Mesenteric fat pad (tissue), 1 donor: Measurements from ENCODE around the gene JMJD7. TPM values are rescaled to one million over a fixed set of nuclear protein-coding genes. Genes with fewer than 3 reads are reported as not detected.

Source experiments
- DNase-seq: peaks from one replicate; pipeline ENCODE4 v3.0.0-alpha.2; 2020; ENCODE audit warnings: low spot score
- microRNA-seq: library from miRNA; unstranded; fragments of <30 nt; microRNA quantifications from one replicate; pipeline ENCODE4 v1.2.0, GENCODE V29; 2020; ENCODE audit warnings: borderline number of aligned reads
- total RNA-seq: library from RNA; stranded (reverse); fragmentation: NEBNext Ultra II Directional; extraction: Animal tissue kit (Norgen Biotek cat#: 25700); gene quantifications from one replicate; pipeline ENCODE4 v1.2.1, GENCODE V29; 2021
- donor health status: DM: yes; HTN: yes; CAD: no.

The JMJD7 gene
- total RNA-seq, 1 donor from 2014 or later, result 7.7 TPM

DNA sequence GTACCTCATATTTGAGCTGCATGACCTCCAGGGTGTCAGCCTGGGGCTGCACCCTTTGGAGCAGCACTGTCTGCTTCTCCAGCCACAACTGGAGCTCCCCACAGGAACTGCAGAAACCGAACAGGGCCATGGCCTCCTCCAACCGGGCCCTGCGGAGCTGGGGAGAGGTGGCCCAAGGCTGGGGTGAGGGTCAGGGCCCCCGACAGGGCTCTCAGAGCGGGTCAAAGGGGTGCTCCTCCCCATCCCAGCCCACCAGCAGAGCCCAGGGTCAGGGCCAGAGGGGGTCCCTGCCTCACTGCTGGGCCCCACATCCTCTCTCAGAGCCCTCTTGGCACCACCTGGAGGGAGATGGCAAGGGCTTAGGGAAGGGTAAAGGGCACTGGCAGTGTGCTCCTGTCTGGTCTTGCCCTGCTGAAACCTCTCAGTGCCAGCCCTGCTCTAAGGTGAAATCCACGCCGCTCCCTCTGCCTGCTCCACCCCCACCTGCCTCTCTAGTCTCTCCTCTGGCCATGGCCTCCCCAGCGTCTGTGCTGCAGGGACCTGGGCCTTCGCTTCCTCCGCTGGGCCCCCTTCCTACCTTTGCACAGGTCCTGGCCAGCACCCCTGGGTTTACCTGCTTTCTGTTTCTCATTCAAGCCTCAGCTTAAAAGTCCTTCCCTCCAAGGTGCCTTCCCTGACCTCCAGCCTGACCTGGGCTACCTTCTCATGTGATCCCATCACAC lies 52.4 kb downstream of the JMJD7 start:
- DNase-seq, result no peak

- DNase-seq, result no peak
These were observed 53.2 kb downstream of the JMJD7 start for GRCh38 chr15:41881086-41881485.

GRCh38 chr15:41881550-41881919 lies 53.6 kb downstream of the JMJD7 start:
- DNase-seq, result no peak

DNA sequence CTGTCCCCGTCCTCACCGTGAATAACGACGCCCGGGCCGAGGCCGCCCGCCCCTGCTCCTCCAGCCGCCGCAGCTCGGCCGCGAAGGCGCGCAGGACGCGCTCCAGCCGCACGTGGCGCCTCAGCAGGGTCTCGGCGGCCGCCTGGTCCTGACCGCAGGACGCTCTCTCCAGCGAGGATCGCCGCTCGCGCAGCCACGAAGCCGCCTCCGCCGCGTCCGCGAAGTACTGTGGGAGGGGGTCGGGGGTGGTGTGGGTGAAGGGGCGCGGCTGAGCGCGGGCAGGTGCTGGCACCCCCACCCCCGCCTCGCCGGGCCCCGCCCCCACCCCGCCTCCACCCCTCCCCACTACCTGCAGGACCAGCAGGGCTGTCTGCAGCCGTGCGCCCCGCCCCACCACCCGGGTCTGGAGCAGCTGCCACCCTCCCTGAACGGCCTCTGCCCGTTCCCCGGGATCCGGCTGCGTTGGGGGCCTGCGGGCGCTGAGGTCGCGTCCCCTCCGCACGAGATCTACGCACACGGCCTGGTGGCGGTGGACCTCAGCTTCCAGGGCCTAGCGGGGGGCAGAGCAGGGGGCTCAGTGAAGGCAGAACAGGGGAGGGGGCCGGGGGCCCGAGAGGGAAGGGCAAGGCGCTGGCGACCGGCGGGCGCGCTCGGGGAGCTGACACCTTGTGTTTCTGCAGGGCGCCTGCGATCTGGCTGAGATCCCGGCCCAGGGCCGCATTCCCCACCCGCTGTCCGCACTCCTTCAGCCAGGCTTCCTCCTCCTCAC lies 54.2 kb downstream of the JMJD7 start:
- no peak for DNase-seq

GRCh38 chr15:41882689-41883483 lies 55.0 kb downstream of the JMJD7 start:
- no peak for DNase-seq

DNA sequence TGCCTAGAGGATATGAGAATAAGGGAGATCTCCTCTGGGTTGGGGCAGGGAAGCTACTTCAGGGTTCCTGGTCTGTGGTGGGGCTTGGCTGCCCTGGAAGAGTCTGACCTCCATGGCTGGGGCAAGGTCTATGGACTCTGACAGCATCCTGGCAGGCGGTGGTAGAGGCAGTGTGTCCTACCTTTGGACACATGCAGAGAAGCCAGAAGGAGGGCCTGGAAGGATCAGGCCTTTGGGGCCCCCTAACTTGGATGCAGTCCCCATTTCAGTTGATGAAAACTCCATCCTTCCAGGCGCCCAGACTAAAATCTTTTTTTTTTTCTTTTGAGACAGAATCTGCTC lies 55.6 kb downstream of the JMJD7 start:
- DNase-seq, result no peak

- DNase-seq, result no peak
These were observed 56.6 kb downstream of the JMJD7 start for GRCh38 chr15:41884458-41884857.

GRCh38 chr15:41885321-41885720 lies 57.4 kb downstream of the JMJD7 start:
- no peak for DNase-seq

DNA sequence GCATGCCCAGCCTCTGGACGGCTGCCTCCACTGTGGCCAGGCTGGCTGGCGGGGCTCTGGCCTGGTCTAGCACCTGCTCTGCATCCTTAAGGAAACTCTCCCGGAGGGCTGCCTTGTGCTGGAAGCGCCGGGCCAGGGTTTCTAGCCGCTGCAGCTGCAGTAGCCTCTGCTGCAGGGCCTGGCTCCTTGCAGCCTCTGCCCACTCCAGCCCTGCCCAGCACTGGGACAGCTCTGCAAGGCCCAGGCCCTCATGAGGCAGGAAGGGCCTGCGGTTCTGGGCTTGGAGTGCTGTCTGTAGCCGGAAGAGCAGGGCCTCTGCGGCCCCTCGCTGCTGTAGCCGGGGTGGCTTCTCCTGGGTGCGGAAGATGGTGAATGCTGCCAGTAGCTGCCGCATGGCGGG lies 57.9 kb downstream of the JMJD7 start:
- DNase-seq, result no peak

DNA sequence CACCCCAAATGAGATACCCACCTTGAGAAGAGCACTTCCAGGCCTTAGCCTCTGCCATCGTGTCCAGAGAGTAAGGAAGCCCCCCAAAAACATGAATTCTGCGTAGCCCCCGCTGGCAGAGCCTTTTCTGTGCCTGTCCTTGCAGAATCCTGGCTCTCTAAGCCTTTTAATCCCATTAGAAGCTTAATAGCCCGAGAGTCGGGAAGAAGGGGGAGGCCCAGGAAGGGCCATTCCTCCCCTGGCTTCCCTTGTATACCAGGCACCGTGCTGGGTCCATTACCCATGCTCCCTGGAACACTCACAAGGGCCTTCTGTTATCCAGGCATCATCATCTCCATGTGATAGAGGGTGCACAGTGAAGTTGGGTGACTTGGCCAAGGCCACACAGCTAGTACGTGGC lies 58.8 kb downstream of the JMJD7 start:
- DNase-seq, result no peak

DNA sequence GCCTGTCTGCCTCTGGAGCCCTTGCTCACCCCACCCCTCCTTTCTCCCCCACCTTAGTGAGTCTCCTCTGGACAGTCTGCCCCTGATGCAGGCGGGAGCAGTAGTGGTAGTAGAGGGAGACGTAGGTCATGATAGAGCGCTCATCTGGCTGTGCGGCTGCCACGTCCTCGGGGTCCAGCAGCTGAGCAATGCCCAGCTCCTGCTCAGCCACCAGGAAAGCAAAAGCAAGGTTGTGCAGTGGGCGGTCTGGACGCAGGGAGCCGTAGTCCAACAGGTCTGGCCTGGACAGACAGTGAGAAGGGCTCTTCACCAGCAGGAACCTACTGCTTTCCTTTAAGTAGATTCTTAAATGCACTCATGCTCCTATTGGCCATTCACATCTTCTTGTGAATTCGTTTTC lies 59.3 kb downstream of the JMJD7 start:
- no peak for DNase-seq

Small RNAs within 50 kb of the gene (microRNA-seq; reads per million reads assigned to microRNA genes)
- gene MIR4310, result not detected

Other genes with a start within 250 kb of the JMJD7 start
- gene MGA, start 167.7 kb upstream of the JMJD7 start, total RNA-seq, result 32.9 TPM
- gene MAPKBP1, start 53.6 kb upstream of the JMJD7 start, total RNA-seq, result 21.2 TPM
- gene PLA2G4B, start 10.8 kb downstream of the JMJD7 start, total RNA-seq, result 4.3 TPM
- gene SPTBN5, start 66.0 kb downstream of the JMJD7 start, total RNA-seq, result 1.6 TPM
- gene EHD4, start 144.5 kb downstream of the JMJD7 start, total RNA-seq, result 35.7 TPM
- gene PLA2G4E, start 192.9 kb downstream of the JMJD7 start, total RNA-seq, result not detected